ENCODE measurements around the gene SIRT3.

The SIRT3 gene

DNA sequence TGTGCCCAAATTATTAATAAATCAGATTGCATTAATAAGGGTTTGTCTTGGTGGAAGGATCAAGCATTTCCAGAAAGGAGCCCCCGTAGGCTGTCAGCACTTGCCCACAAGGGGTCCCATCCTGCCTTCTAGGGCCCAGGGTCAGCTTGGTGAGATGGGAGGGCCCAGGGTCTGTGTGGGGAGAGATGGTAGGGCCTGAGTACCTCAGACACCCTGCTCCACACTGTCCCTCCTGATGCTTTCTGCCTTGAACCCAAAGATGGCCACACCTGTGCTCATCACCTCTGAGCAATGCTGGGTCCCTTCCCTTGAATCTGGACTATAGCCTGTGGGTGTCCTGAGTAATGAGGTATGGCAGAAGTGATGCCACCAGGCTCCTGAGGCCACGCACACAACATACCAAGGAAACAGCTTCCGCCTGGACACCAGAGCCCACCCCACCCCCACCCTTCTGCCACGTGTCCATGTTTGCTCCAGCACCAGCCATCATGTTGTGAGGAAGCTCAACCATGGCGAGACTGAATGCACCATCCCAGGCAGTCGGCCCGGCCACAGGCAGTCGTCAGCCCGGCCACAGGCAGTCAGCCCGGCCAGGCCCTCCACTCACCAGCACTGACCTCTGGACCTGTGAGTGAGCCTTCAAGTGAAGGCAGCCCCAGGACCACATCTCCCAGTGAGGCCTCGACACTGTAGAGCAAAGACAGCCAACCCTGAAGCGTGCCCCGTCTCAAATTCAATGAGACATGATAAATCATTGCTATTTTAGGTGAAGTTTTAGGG is 35.7 kb downstream of the SIRT3 start:
- no peak for DNase-seq
- Histone ChIP-seq H2BK5ac (ENCODE audit: low read depth, low read length, poor library complexity, severe bottlenecking) (no peak overlapping the region), H3K4me2 (ENCODE audit: low read length, poor library complexity, severe bottlenecking) (no peak overlapping the region), H3K18ac (ENCODE audit: low read depth in 1 of 2, low read length in 2 of 2) (no peak overlapping the region), H3K14ac (ENCODE audit: low read length in 2 of 2) (no peak overlapping the region), H4K91ac (ENCODE audit: low read length) (no peak overlapping the region), H2AK5ac (ENCODE audit: low read length, severe bottlenecking) (no peak overlapping the region), H3K9me3 (ENCODE audit: control insufficient read depth, low read length) (no peaks in the 10 kb centered on the region), H3K27me3 (ENCODE audit: control insufficient read depth in 1 of 2, insufficient read depth in 1 of 2, low read length in 2 of 2) (no peaks in the 10 kb centered on the region), H4K8ac (ENCODE audit: low read length) (no peak overlapping the region), H2BK12ac (ENCODE audit: low read length in 2 of 2) (no peak overlapping the region), H2AFZ (ENCODE audit: low read depth, low read length) (no peak overlapping the region), H3K4me3 (ENCODE audit: insufficient read depth in 1 of 2, low read depth in 1 of 2, low read length in 2 of 2) (no peak overlapping the region), H3K36me3 (ENCODE audit: control insufficient read depth in 1 of 2, insufficient read depth in 2 of 2, low read depth in 1 of 2, low read length in 2 of 2) (peaks cover 48% of the 10 kb centered on the region in 2 experiments), H3K4ac (ENCODE audit: low read depth in 1 of 2, low read length in 2 of 2) (no peak overlapping the region), H2BK15ac (ENCODE audit: low read depth, poor library complexity, severe bottlenecking) (no peak overlapping the region), H3K4me1 (ENCODE audit: control insufficient read depth, insufficient read depth, low read depth, low read length) (peaks cover 27% of the 10 kb centered on the region), H2BK120ac (ENCODE audit: low read depth, low read length) (no peak overlapping the region), H3K79me1 (replicated peaks; ENCODE audit: low read length, poor library complexity, severe bottlenecking) (peaks cover 27% of the 10 kb centered on the region), H3K9ac (ENCODE audit: low read length) (no peak overlapping the region), H3K23ac (ENCODE audit: low read length in 2 of 2) (no peak overlapping the region), H3K27ac (ENCODE audit: low read length, poor library complexity, severe bottlenecking) (no peak overlapping the region)
- WGBS: 89% methylated on average over 13 of the region's 13 CpGs

DNA sequence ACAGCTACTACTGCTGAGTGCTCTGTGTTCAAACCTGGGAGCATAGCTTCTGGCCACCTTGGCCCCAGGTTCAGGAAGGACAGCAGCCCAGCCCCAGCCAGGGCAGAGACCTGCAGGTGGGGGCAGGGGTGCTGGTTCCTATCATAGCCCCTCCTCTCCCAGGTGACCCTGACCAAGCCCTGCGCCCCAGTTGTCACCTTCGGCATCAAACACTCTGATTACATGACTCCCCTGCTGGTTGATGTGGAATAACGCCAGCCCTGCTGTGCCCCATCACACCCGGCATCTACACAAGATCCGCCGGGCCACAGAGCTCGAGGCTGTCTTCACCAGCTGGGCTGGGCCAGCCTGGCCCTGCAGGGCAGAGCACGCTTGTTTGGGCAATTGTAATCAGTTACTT is 36.4 kb downstream of the SIRT3 start:
- 95% methylated on average over 7 of the region's 8 CpGs for WGBS
- DNase-seq: no peak
- Histone ChIP-seq H3K9ac (ENCODE audit: low read length) (no peak overlapping the region), H3K18ac (ENCODE audit: low read depth in 1 of 2, low read length in 2 of 2) (no peak overlapping the region), H3K14ac (ENCODE audit: low read length in 2 of 2) (no peak overlapping the region), H3K23ac (ENCODE audit: low read length in 2 of 2) (no peak overlapping the region), H2BK120ac (ENCODE audit: low read depth, low read length) (no peak overlapping the region), H3K4me2 (ENCODE audit: low read length, poor library complexity, severe bottlenecking) (no peak overlapping the region), H3K4ac (ENCODE audit: low read depth in 1 of 2, low read length in 2 of 2) (no peak overlapping the region), H3K36me3 (ENCODE audit: control insufficient read depth in 1 of 2, insufficient read depth in 2 of 2, low read depth in 1 of 2, low read length in 2 of 2) (peaks cover 41 to 42% of the 10 kb centered on the region in 2 experiments), H2AFZ (ENCODE audit: low read depth, low read length) (no peak overlapping the region), H3K4me3 (ENCODE audit: insufficient read depth in 1 of 2, low read depth in 1 of 2, low read length in 2 of 2) (no peak overlapping the region), H3K9me3 (ENCODE audit: control insufficient read depth, low read length) (no peaks in the 10 kb centered on the region), H2AK5ac (ENCODE audit: low read length, severe bottlenecking) (no peak overlapping the region), H3K4me1 (ENCODE audit: control insufficient read depth, insufficient read depth, low read depth, low read length) (peaks cover 21% of the 10 kb centered on the region), H4K91ac (ENCODE audit: low read length) (no peak overlapping the region), H3K27ac (ENCODE audit: low read length, poor library complexity, severe bottlenecking) (no peak overlapping the region), H2BK5ac (ENCODE audit: low read depth, low read length, poor library complexity, severe bottlenecking) (no peak overlapping the region), H4K8ac (ENCODE audit: low read length) (no peak overlapping the region), H2BK15ac (ENCODE audit: low read depth, poor library complexity, severe bottlenecking) (no peak overlapping the region), H3K27me3 (ENCODE audit: control insufficient read depth in 1 of 2, insufficient read depth in 1 of 2, low read length in 2 of 2) (no peaks in the 10 kb centered on the region), H3K79me1 (replicated peaks; ENCODE audit: low read length, poor library complexity, severe bottlenecking) (peaks cover 24% of the 10 kb centered on the region), H2BK12ac (ENCODE audit: low read length in 2 of 2) (no peak overlapping the region)

DNA sequence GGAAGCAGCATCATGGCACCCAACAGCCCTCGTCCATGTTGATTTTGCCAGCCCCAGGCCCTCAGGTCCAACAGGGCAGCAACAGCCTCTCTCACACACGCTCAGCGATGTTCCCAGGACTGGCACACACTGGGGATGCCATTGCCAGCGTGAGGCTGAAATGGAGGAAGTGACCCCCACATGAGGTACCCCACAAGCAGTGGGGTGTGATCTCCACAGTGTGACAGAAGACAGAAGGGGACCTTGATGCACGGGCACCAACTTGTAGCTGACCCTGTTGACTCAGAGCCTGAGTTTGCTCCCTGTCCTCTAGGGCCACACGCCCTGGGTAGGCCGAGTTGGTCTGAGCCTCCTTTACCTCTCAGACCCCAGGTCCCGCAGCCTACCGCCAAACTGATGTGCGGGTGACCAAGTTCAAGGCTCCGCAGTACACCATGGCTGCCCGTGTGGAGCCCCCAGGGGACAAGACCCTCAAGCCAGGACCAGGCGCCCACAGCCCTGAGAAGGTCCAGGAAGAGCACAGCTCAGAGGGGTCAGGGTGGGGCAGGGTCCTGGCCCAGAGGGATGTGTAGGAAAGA is 37.0 kb downstream of the SIRT3 start:
- Histone ChIP-seq H3K36me3 (ENCODE audit: control insufficient read depth in 1 of 2, insufficient read depth in 2 of 2, low read depth in 1 of 2, low read length in 2 of 2) (peaks cover 34 to 35% of the 10 kb centered on the region in 2 experiments), H2BK120ac (ENCODE audit: low read depth, low read length) (no peak overlapping the region), H3K79me1 (replicated peaks; ENCODE audit: low read length, poor library complexity, severe bottlenecking) (peaks cover 19% of the 10 kb centered on the region), H2AK5ac (ENCODE audit: low read length, severe bottlenecking) (no peak overlapping the region), H3K27ac (ENCODE audit: low read length, poor library complexity, severe bottlenecking) (no peak overlapping the region), H2BK12ac (ENCODE audit: low read length in 2 of 2) (no peak overlapping the region), H3K27me3 (ENCODE audit: control insufficient read depth in 1 of 2, insufficient read depth in 1 of 2, low read length in 2 of 2) (no peaks in the 10 kb centered on the region), H2BK15ac (ENCODE audit: low read depth, poor library complexity, severe bottlenecking) (no peak overlapping the region), H3K4me2 (ENCODE audit: low read length, poor library complexity, severe bottlenecking) (no peak overlapping the region), H4K8ac (ENCODE audit: low read length) (no peak overlapping the region), H3K4me1 (ENCODE audit: control insufficient read depth, insufficient read depth, low read depth, low read length) (peaks cover 15% of the 10 kb centered on the region), H3K18ac (ENCODE audit: low read depth in 1 of 2, low read length in 2 of 2) (no peak overlapping the region), H3K23ac (ENCODE audit: low read length in 2 of 2) (no peak overlapping the region), H3K14ac (ENCODE audit: low read length in 2 of 2) (no peak overlapping the region), H3K9ac (ENCODE audit: low read length) (no peak overlapping the region), H2AFZ (ENCODE audit: low read depth, low read length) (no peak overlapping the region), H3K4ac (ENCODE audit: low read depth in 1 of 2, low read length in 2 of 2) (no peak overlapping the region), H4K91ac (ENCODE audit: low read length) (no peak overlapping the region), H3K9me3 (ENCODE audit: control insufficient read depth, low read length) (no peaks in the 10 kb centered on the region), H3K4me3 (ENCODE audit: insufficient read depth in 1 of 2, low read depth in 1 of 2, low read length in 2 of 2) (no peak overlapping the region), H2BK5ac (ENCODE audit: low read depth, low read length, poor library complexity, severe bottlenecking) (no peak overlapping the region)
- WGBS: 88% methylated on average over 13 of the region's 13 CpGs
- DNase-seq: no peak

DNA sequence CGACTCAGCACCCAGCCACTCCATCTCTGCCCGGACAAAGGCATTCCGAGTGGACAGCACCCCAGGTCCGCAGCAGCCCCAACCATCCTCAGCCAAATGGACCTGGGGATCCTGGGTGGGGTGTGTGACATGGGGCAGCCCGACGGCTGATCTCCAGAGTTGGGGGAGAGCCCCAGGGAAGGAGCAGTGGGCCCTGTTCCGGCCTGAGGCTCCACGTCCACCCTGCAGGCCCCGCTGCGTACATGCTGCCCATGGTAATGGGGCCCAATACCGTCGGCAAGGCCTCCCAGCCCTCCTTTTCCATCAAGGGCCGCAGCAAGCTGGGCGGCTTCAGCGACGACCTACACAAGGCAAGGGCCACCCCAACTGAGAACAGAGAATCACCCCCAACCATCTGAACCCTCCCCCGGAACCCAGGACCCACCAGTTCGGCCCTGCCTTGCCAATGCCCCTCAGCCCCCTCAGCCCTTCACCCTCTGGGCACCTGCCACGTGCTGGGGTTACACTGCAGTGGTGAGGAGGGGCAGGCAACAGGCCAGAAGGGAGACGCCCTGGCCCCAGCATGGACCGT is 37.8 kb downstream of the SIRT3 start:
- no peak overlapping the region for H3K4me3 ChIP-seq (ENCODE audit: insufficient read depth in 1 of 2, low read depth in 1 of 2, low read length in 2 of 2)
- H3K9me3 ChIP-seq (ENCODE audit: control insufficient read depth, low read length): no peaks in the 10 kb centered on the region
- no peak overlapping the region for H3K27ac ChIP-seq (ENCODE audit: low read length, poor library complexity, severe bottlenecking)
- no peak overlapping the region for H3K4me2 ChIP-seq (ENCODE audit: low read length, poor library complexity, severe bottlenecking)
- H3K18ac ChIP-seq (ENCODE audit: low read depth in 1 of 2, low read length in 2 of 2): no peak overlapping the region
- no peak overlapping the region for H3K23ac ChIP-seq (ENCODE audit: low read length in 2 of 2)
- peaks cover 27% of the 10 kb centered on the region in 2 experiments for H3K36me3 ChIP-seq (ENCODE audit: control insufficient read depth in 1 of 2, insufficient read depth in 2 of 2, low read depth in 1 of 2, low read length in 2 of 2)
- H3K27me3 ChIP-seq (ENCODE audit: control insufficient read depth in 1 of 2, insufficient read depth in 1 of 2, low read length in 2 of 2): peaks cover 0 to 3% of the 10 kb centered on the region in 2 experiments
- WGBS: 91% methylated on average over 17 of the region's 21 CpGs
- H3K14ac ChIP-seq (ENCODE audit: low read length in 2 of 2): no peak overlapping the region
- no peak overlapping the region for H2BK15ac ChIP-seq (ENCODE audit: low read depth, poor library complexity, severe bottlenecking)
- H2BK5ac ChIP-seq (ENCODE audit: low read depth, low read length, poor library complexity, severe bottlenecking): no peak overlapping the region
- H3K9ac ChIP-seq (ENCODE audit: low read length): no peak overlapping the region
- H4K91ac ChIP-seq (ENCODE audit: low read length): no peak overlapping the region
- no peak overlapping the region for H2AK5ac ChIP-seq (ENCODE audit: low read length, severe bottlenecking)
- peaks cover 13% of the 10 kb centered on the region for H3K79me1 ChIP-seq (replicated peaks; ENCODE audit: low read length, poor library complexity, severe bottlenecking)
- no peak overlapping the region for H3K4ac ChIP-seq (ENCODE audit: low read depth in 1 of 2, low read length in 2 of 2)
- no peak for DNase-seq
- H2AFZ ChIP-seq (ENCODE audit: low read depth, low read length): no peak overlapping the region
- no peak overlapping the region for H2BK120ac ChIP-seq (ENCODE audit: low read depth, low read length)
- peaks cover 9% of the 10 kb centered on the region for H3K4me1 ChIP-seq (ENCODE audit: control insufficient read depth, insufficient read depth, low read depth, low read length)
- H4K8ac ChIP-seq (ENCODE audit: low read length): no peak overlapping the region
- H2BK12ac ChIP-seq (ENCODE audit: low read length in 2 of 2): no peak overlapping the region

Measured in mesenchymal stem cell (in vitro differentiated cells and primary cell).